ENCODE measurements around the gene MFSD6.

Gene MFSD6

GRCh38 chr2:190410166-190410565 lies 2.0 kb downstream of the MFSD6 start (continued):
- TF ChIP-seq SCRT1 (tag by site-specific recombination; IDR thresholded peaks at IDR 0.05; ENCODE audit: borderline replicate concordance) = no peak
- TF ChIP-seq KLF1 (tag by site-specific recombination; IDR thresholded peaks at IDR 0.05) = no peak
- TF ChIP-seq ZBTB44 (tag by site-specific recombination; IDR thresholded peaks at IDR 0.05) = no peak
- no peak for TF ChIP-seq ZNF580 (tag by site-specific recombination; IDR thresholded peaks at IDR 0.05)
- no peak for TF ChIP-seq ZNF341 (tag by site-specific recombination; IDR thresholded peaks at IDR 0.05; ENCODE audit: low read depth)
- TF ChIP-seq ZBTB8A (tag by site-specific recombination; IDR thresholded peaks at IDR 0.05) = no peak
- no peak for TF ChIP-seq ZBTB21 (tag by site-specific recombination; IDR thresholded peaks at IDR 0.05)
- no peak for TF ChIP-seq ZSCAN4 (tag by site-specific recombination; IDR thresholded peaks at IDR 0.05)
- no peak for TF ChIP-seq WT1 (tag by site-specific recombination; IDR thresholded peaks at IDR 0.05)
- TF ChIP-seq ZNF214 (tag by site-specific recombination; IDR thresholded peaks at IDR 0.05; ENCODE audit: borderline replicate concordance) = no peak

- H3K27ac ChIP-seq (ENCODE audit: extremely low read depth, low read depth, low read length) = no peak overlapping the region
- POLR2A ChIA-PET = no interaction called here
- no peaks in the 10 kb centered on the region for H3K36me3 ChIP-seq (ENCODE audit: control insufficient read depth in 2 of 2, insufficient read depth in 1 of 2, low read length in 2 of 2)
- peaks cover 12% of the 10 kb centered on the region for H3K4me1 ChIP-seq (ENCODE audit: control insufficient read depth, insufficient read depth, low read length)
- CTCF ChIA-PET = interaction anchor here (1.7 kb wide), 1 partner anchor 47 kb away, joined by 5 read pairs; no protein-coding TSS in a partner anchor
- no peak overlapping the region for H3K4me3 ChIP-seq (ENCODE audit: low read depth, low read length)
- no peaks in the 10 kb centered on the region for H3K9me3 ChIP-seq (ENCODE audit: control insufficient read depth, insufficient read depth, low read depth, low read length)
- TF ChIP-seq ZNF510 (tag by site-specific recombination; IDR thresholded peaks at IDR 0.05; ENCODE audit: insufficient replicate concordance) = no peak
- peak; percentile 35; the same call in 1 of the 2 replicates for TF ChIP-seq SCRT2 (tag by site-specific recombination; IDR thresholded peaks at IDR 0.05)
These were observed 4.8 kb downstream of the MFSD6 start for GRCh38 chr2:190412966-190413365.

- TF ChIP-seq ZSCAN4 (tag by site-specific recombination; IDR thresholded peaks at IDR 0.05) (no peak), ZFP37 (tag by site-specific recombination; IDR thresholded peaks at IDR 0.05) (no peak), ZNF366 (tag by site-specific recombination; conservative IDR thresholded peaks at IDR 0.05) (no peak)
- Histone ChIP-seq H3K36me3 (ENCODE audit: control insufficient read depth in 2 of 2, insufficient read depth in 1 of 2, low read length in 2 of 2) (no peaks in the 10 kb centered on the region), H3K27ac (ENCODE audit: extremely low read depth, low read depth, low read length) (no peak overlapping the region), H3K4me3 (ENCODE audit: low read depth, low read length) (no peak overlapping the region), H3K9me3 (ENCODE audit: control insufficient read depth, insufficient read depth, low read depth, low read length) (no peaks in the 10 kb centered on the region), H3K4me1 (ENCODE audit: control insufficient read depth, insufficient read depth, low read length) (peaks cover 12% of the 10 kb centered on the region)
- POLR2A ChIA-PET = no interaction called here
- CTCF ChIA-PET = interaction anchor here (1.7 kb wide), 1 partner anchor 47 kb away, joined by 5 read pairs; no protein-coding TSS in a partner anchor
These were observed 5.3 kb downstream of the MFSD6 start for GRCh38 chr2:190413421-190413820.

- CTCF ChIA-PET = no interaction called here
- no peak overlapping the region for H3K4me3 ChIP-seq (ENCODE audit: low read depth, low read length)
- no peaks in the 10 kb centered on the region for H3K36me3 ChIP-seq (ENCODE audit: control insufficient read depth in 2 of 2, insufficient read depth in 1 of 2, low read length in 2 of 2)
- H3K4me1 ChIP-seq (ENCODE audit: control insufficient read depth, insufficient read depth, low read length) = peaks cover 5% of the 10 kb centered on the region
- H3K9me3 ChIP-seq (ENCODE audit: control insufficient read depth, insufficient read depth, low read depth, low read length) = no peaks in the 10 kb centered on the region
- H3K27ac ChIP-seq (ENCODE audit: extremely low read depth, low read depth, low read length) = no peak overlapping the region
- POLR2A ChIA-PET = no interaction called here
- TF ChIP-seq KLF16 (tag by site-specific recombination; IDR thresholded peaks at IDR 0.05) (no peak), ZNF621 (tag by site-specific recombination; IDR thresholded peaks at IDR 0.05) (no peak), ZNF571 (tag by site-specific recombination; IDR thresholded peaks at IDR 0.05) (no peak), ZBTB10 (tag by site-specific recombination; IDR thresholded peaks at IDR 0.05) (no peak), ZNF292 (tag by site-specific recombination; IDR thresholded peaks at IDR 0.05; ENCODE audit: borderline replicate concordance, low read depth) (no peak), ZNF623 (tag by site-specific recombination; IDR thresholded peaks at IDR 0.05) (no peak), FEZF1 (tag by site-specific recombination; IDR thresholded peaks at IDR 0.05) (no peak), ZNF701 (tag by site-specific recombination; IDR thresholded peaks at IDR 0.05) (no peak), ZNF777 (tag by site-specific recombination; IDR thresholded peaks at IDR 0.05; ENCODE audit: borderline replicate concordance) (no peak), ZNF792 (tag by site-specific recombination; IDR thresholded peaks at IDR 0.05) (no peak)
These were observed 7.1 kb downstream of the MFSD6 start for GRCh38 chr2:190415251-190415650.
